ENCODE measurements around the gene CDC45.

The CDC45 gene

DNA sequence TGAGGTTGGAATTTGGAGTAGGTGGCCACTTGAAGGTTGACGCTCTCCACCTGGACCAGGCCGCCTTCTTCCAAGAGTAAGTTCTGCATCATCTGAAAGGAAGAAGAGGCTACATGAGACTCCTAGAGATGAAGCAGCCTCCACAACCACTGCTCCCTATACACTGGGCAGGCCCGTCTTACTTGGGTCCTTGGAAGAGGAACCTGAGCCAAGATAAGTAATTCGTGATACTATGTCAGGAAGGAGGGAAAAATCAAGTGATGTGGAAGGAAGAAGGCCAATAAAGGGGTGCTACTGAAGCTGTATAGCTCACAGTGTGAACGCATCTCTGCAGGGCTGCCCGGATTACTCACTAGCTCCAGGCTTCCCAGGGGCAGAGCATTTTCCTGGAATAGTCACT, 11.8 kb upstream of the CDC45 start:
- DNase-seq (ENCODE audit: low read depth, low spot score): no peak

DNA sequence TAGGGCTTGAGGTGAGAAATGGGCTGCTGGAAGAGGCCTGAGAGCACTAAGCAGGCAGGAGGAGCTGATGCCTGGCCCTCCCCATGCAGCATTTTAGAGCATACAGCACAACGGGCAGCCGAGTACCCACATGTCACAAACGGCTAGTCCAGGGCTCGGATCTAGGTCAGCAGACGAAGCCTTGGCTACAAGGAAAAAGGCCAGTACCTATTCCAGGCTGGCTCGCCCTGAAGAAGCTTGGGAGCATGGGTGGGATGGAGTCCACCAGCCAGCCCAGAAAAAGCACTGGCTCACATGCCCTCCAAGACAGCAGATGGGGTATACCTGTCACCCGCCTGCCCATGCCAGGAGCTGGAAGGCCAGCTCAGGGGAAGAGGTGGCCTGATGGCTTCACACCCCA, 10.3 kb upstream of the CDC45 start:
- no peak for DNase-seq (ENCODE audit: low read depth, low spot score)

DNA sequence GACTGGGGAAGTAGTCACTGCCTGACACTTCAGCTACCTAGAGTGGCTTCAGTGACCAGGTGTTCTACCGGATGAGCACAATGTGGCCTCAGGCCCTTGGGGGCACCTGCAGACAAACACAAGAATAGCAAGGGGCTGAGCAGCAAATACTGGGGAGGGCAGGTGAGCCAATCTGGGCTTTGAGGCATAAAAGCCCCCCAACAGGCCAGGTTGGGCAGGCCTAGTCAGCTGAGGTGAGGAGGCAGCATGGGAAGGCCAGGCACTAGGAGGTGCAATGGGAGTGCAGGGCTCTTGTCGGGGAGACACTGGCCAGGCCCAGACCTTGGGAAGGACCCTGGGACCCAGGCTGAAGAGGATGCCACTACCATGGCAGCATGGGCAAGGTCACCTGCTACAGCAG, 9.7 kb upstream of the CDC45 start:
- no peak for DNase-seq (ENCODE audit: low read depth, low spot score)

DNA sequence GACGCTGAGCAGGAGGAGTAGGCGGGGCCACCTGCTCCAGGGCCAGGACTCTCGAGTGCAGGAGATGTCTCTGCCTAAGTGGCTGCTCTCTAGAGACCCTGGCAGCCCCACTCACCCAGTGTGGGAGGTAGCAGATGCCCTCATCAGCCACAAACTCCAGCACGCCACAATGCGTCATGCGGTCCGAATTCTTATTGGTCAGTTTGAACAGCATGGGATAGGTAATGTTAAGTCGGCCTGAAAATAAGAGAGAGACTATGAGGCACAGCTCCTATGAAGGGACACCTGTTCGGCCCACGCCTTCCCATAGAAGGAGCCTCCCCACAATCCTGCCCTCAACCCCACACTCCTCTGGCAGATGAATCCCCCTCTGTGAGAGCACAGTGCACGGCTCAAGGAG, 8.1 kb upstream of the CDC45 start:
- no peak for DNase-seq (ENCODE audit: low read depth, low spot score)

DNA sequence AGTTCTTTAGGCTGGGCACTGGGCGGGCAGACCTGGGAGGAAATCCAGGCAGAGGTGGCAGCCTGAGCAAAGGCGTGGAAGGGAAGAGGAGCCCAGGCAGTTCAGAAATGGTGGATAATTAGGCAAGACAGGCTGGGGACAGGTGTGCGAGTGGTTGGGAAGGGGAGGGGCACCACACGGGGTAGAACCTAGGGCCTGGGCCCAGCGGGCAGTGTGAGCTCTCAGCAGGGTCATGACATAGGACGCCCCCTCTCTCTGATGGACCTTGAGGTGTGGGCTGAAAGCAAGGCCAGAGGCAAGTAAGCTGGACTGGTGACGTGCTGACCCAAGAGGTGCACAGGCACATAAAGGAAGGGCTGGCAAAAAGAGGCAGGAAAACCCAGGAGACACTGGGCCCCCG, 7.5 kb upstream of the CDC45 start:
- DNase-seq (ENCODE audit: low read depth, low spot score): no peak

DNA sequence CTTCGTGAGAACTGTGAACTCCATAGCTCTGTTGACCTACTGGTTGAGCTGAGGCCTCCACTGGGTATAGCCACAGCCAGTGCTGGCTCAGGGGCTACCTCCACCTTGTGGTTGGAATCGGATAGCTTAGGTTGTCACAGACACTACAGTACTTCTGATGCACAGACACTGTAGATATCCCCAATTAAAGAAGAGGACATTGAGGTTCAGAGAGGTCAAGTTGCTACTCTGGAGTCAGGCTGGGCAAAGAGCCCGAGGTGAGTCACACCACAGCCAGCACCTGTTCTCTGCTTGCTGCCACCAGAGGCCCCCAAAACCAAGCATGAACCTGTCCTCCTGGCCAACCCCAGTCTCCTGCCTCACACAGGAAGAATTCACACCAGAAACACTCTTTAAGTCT, 6.1 kb upstream of the CDC45 start:
- no peak for DNase-seq (ENCODE audit: low read depth, low spot score)

DNA sequence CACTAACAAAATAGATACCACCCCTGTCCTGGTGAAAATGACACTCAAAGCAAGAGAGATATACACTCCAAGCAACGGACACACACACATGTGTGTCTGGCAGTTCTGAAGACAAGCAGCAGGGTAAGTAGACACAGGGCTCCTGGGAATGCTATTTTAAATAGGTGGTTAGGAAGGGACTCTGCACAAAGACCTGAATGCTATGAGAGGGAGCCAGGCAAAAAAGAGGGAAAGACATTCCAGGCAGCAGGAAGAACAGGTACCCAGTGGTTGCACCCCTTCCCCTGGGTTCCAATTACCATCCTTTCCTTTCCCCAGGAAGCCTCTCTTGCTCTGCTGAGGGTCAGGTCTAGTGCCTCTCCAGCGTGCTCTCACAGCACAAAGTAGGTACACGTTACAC, 3.7 kb upstream of the CDC45 start:
- no peak for DNase-seq (ENCODE audit: low read depth, low spot score)

DNA sequence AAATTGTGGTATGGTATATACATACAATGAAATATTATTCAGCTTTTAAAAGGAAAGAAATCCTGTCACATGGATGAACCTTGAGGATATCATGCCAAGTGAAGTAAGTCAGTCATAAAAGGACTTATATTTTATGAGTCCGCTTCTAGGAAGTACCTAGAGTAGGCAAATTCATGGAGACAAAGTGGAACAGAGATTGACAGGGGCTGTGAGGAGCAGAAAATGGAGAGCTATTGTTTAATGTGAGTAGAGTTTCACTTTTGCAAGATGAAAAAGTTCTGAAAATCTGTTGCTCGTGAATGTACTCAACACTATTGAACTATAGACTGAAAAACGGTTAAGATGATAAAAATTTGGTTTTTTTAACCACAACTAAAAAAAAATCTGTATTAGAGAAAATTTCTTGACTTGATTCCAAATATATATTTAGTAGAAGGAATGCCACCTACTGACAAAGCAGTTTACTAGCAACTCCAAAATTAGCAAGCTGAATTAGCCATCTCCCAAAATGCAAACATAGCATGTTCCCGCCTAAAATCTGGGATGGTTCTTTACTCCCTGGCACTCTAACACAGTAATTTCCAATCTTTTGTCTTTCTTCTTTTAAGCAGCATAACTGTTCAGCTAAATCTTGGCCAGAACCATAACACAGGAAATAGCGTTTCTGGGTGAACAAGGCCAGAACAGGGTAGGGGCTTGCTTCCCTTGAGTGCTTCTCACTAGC, 2.2 kb upstream of the CDC45 start:
- DNase-seq (ENCODE audit: low read depth, low spot score): no peak

DNA sequence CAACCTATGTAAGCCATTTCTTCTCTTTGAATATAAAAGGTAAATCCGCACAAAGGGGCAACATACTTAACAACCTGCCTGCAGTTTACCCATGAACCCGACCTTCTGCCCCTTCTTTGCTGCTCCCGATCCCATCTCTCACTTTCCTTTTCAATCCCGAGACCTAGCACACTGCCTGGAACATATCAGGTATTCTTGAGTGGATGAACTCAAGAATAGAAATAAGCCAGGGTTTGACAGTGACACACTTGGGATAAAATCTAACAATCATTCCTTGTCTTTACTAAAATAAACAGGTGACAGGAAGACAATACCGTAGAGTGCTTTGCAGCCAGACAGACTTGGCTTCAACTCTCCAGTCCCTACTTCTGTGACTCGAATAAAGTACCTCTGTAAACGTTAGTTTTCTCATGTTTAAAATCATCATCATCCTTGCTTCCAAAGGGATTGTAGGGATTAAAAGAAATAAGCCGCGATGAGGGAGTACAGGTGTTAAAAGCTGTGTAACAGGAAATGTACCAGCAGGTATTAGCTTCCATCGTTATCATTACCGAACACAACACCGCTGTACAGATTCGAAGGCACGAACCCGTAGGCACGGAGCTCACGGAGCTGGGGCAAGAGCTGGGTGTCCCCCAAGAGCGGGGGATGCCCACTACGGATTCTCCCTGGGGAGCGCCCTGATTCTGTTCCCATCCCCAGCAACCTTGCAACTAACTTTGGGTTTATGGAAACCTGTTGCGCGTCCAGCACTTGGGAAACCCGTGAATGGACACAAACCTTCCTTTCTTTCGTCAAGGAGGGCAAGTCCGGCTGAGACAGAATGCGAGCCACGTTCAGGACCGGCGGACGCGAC, 1.4 kb upstream of the CDC45 start:
- DNase-seq (ENCODE audit: low read depth, low spot score): no peak

DNA sequence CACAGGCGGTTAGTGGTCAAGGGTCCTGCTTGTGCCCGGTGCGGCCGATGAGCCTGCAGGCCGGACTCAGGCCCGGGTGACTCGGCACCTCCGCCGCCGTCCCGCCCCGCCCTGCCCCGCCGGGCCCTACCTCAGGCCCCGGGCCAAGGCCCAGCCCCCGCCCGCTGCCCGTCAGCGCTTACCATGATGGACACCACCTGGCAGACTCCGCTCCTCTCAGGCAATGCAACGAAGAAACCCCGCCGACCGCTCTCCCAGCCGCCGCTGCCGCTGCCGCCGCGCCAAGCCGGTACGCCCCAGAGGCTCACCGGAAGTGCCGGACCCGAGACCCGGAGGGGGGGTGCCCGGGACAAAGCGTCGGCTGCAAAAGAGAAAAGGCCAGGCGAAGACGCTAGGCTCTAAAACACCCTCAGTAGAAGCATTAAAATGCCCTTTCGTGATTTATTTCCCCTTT, 792 bp upstream of the CDC45 start, which contains the start of gene UFD1:
TSS of gene UFD1 (minus strand) at position 293 of the 454 bp plus-strand sequence. CDS start at position 185, 108 bp downstream.
- DNase-seq (ENCODE audit: low read depth, low spot score): peak; percentile 56

DNA sequence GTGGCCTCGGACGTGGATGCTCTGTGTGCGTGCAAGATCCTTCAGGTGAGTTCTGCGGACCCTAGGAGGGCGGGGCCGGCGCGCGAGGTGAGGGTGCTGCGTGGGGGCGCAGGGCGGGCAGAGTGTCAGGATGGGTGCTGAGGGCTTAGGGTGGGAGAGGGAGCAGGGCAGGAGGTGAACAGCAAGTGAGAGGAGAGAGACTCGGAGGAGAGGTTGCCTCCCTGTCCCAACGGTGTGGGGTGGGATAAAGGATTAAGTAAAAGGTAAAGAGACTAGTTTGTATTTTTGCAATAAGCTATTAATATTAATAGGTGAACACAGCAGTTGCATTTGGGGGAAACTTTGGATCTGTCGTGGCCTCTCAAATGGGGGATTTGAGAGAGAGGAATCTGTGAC, 451 bp downstream of the CDC45 start:
- DNase-seq (ENCODE audit: low read depth, low spot score): no peak

DNA sequence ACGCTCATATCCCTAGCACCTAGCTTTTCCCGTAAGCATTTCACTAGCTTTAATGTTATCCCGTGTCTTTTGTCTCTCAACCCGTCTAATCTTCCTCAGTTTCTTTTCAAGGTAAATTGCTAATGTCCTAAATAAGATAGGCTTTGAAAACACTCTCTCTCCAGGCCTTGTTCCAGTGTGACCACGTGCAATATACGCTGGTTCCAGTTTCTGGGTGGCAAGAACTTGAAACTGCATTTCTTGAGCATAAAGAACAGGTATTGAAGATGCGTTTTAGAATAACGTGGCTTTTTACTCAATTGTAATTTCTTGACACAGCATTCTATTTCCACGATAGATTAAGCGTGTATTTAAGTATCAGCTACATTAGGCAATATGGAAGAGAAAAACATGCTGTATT, 1.1 kb downstream of the CDC45 start:
- DNase-seq (ENCODE audit: low read depth, low spot score): no peak

DNA sequence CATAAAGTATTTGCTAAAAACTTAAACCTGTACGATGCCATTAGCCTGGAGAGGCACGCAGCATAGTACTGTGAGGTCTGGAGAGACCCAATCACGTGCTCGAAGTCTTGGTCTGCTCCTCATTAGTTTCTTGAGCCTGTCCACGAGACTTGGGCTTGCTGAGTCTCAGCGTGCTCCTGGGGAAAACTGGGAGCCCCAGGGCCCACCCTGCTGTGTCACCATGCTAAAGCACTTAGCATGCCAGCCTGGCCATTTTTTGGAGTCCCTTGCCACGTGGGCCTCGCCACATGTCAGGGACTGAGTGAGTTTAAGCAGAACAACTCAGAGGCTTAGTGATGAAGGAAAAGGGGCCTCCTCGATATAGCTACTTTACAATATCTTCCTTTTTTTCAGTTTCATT, 2.6 kb downstream of the CDC45 start:
- no peak for DNase-seq (ENCODE audit: low read depth, low spot score)

DNA sequence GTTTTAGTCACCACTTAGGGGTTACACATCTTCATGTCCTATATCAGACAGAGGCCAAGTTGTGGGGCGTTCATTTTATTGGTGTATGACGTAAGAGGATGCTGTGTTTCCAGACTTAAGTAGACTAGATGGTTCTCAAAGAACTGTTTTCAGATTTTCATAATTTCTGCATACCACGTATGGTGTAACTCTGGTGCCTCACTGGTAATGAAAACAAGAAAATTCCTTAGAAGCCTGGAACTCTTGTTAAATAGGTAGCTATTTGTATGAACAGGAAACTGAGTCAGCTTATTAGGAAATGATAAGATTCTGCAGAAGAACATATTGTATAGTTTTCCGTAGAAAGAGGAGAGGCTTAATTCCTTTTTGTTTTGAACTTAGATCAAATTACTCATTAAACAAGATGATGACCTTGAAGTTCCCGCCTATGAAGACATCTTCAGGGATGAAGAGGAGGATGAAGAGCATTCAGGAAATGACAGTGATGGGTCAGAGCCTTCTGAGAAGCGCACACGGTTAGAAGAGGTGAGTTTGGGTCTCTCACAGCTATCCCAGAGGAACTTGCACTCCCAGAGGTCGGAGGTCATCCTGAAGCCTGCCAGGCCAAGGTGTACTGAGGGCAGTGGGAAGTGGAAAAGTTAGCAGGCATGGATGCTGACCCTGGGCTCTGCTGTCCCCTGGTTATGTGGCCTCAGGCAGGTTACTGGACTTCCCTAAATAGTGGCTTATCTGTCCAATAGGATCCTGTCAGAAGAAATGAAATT, 3.9 kb downstream of the CDC45 start:
- DNase-seq (ENCODE audit: low read depth, low spot score): no peak

DNA sequence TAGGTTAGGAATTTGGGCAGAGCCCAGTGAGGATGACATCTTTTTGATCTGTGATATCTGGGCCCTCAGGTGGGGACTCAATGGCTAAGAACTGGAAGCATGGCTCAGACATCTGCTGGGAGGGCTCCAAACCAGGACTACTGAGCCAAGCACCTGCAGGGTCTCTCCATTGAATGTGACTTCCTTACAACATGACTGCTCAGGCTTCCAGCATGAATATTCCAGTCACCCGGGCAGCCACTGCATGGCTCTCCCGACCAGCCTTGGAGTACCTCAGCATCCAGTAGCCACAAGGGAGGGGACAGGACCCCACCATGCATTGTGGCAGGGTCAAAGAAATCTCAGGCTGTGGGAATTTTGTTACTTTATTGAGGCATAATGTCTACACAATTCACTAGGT, 8.6 kb downstream of the CDC45 start:
- no peak for DNase-seq (ENCODE audit: low read depth, low spot score)

DNA sequence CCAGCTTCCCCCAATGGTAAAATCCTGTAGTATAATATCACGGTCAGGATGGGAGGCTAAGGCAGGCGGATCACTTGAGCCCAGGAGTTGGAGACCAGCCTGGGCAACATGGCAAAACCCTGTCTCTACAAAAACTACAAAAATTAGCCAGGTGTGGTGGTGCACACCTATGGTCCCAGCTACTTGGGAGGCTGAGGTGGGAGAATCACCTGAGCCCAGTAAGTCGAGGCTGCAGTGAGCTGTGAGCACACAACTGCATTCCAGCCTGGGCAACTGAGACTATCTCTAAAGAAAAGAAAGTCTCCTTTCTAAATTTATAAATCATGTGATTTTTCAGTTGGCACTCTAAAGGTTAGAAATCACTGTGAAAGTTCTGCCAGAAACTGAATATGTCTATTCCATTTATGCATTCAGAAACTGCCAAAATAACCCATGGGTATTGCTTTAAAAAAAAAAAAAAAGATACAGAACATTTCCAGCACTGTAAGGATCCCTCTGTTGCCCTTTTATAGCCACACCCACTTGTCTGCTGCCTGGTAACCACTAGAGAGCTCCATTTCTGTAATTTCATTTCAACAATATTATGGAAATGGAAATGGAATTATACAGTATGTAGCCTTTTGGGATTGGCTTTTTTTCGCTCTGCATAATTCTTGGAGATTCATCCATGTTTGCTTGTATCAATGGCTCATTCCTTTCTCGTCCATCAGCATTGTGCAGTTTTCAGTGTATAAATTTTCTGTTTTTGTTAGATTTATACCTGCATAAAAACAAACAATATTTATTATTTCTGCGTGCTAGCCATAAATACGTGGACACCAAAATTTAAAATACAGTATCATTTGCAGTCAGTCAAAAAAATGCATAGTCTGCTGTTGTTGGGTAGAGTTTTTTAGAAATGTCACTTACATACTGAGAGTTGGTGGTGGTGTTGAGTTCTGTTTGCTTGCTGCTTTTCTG, 9.4 kb downstream of the CDC45 start:
- DNase-seq (ENCODE audit: low read depth, low spot score): no peak

DNA sequence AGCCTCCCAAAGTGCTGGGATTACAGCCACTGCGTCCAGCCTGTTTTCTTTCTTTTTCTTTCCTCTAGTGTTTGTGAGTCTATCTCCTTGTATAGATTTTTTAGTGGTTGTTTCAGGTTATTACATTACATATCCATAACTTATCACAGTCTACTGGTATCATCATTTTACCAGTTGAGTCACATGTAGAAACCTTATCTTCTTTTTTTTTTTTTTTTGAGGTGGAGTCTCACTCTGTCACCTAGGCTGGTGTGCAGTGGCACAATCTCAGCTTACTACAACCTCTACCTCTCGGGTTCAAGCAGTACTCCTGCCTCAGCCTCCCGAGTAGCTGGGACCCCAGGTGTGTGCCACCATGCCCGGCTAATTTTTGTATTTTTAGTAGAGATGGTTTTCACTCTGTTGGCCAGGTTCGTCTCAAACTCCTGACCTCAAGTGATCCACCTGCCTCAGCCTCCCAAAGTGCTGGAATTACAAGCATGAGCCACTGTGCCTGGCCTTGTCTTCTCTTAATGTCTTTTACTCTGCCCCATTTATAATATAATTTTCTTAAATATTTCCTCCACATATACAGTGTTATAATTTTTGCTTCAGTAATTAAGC, 11.0 kb downstream of the CDC45 start:
- no peak for DNase-seq (ENCODE audit: low read depth, low spot score)

DNA sequence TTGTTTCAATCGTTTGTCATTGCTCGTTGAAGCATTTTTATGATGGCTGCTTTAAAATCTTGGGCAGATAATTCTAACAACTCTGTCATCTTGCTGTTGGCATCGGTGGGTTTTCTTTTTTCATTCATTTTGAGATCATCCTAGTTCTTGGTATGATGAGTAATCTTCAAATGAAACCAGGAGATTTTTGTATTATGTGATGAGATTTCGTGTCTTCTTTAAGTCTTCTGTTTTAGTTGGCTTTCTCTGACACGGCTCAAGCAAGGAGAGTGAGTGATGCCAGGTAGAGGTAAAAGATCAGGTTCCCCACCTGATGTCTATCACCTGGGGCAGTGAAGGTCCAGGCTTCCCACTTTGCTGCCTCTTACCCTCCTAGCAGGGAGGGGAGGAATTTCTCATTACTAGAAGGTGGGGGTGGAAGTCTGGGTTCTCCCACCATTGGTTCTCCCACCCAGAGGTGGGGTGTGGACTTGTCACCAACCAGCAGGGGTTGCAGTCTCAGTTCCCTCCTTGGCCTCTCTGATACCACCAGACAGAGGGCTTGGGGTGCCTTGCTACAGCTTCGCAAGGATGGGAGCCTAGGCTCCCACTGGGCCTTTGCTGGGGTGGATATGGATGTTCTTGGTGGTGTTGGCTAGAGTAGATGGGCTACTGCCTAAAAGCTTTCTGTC, 12.9 kb downstream of the CDC45 start:
- DNase-seq (ENCODE audit: low read depth, low spot score): no peak

DNA sequence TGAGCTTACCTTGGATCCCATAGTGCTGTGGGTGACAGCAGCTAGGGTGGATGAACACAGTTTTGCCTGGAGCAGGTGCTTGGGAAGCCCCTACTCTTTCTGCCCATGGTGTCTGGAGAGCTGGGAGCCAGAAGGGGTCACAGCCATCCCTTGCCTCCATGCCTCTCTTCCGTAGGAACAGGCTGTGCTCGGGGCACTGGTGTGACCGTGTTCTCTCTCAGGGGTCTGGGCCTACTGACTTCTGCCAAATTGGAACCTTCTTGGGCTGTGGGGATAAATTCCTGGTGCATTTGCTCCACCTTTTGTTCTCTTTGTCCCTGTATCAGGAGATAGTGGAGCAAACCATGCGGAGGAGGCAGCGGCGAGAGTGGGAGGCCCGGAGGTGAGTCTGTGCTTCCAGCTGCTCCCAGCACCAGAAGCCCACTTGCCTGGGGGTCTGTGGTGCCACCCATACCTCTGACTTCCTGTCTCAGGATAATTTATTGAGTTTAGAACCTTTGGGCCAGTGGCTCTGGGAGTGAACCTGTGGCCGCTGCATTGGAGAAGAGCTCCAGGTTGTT, 14.4 kb downstream of the CDC45 start:
- no peak for DNase-seq (ENCODE audit: low read depth, low spot score)

DNA sequence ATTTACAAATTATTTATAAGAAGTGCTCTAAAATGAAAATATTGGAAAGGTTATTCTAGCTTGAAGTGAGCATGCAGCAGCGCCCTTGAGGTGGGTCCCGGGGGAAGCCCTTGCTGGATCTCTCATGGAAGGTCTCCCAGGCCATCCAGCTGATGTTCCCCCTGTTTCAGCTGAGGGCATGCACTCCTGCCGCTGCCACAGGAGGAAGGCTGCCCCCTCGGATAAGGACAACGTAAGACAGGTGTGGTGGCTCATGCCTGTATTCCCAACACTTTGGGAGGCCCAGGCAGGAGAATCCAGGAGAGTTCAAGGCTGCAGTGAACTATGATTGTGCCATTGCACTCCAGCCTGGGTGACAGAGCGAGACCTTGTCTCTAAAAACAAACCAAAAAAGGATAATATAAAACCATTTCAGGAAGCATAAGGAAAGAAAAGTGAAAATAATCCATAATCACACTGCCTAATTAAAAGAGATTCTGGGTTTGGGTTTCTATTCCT, 15.0 kb downstream of the CDC45 start:
- no peak for DNase-seq (ENCODE audit: low read depth, low spot score)

Measured in activated CD4-positive, CD25-positive, alpha-beta regulatory T cell treated with anti-CD3 and anti-CD28 coated beads, Interleukin-2, amount 50 U/mL, for 16 hours (primary cell).